GM19397 (cell line): ENCODE data around the gene NDUFA5.

Experiments used
- ATAC-seq: cut with Tn5 transposase; IDR thresholded peaks from one replicate; pipeline ENCODE4 v1.9.1; 2021; ENCODE audit warnings: mild to moderate bottlenecking, moderate library complexity; ENCODE audit not compliant: unreplicated experiment

Gene NDUFA5

DNA sequence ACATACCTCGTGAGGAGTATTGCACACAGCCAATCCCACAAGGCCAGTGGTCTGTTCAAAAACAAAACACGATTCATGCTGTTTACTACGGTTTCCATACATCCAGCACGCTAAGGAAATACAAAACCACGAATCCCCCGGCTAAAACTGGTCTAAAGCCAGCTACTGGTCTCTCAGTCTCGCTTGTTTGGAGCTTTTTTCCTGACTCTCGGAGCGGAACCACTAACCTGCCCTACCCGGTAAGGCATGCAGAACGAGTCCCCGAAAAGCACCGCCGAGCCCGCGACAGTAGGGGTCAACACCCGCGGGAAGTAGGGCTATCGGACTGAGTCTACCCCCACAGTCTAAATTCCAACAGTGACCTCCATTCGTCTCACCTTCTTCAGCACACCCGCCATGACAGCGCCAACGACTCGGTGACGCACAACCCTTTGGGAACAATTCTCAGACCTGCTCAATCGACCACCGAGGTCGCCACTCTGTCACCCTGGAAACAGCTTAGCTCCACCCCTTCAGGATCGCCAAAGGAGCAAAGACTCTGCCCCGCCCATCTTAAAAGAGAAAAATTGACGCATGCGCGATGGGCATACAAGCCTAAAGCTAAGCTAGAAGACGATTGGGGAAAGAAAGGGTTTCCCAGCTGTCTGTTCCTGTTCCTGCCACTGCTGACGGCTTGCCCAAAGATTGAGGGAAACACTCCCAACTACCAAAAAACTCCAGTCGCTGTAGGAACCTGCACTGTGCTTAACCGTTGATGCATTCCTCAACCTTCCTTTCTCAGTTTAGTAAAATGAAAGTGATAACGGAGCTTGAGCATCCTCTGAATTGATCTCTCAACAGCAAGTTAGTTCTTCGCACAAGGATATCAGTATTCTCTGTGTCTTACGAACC is at the start of gene NDUFA5:
NDUFA5 (minus strand) TSS at position 421 of the 891 bp plus-strand sequence; CDS start at position 398, 23 bp downstream.
- peak; percentile 98 for ATAC-seq

DNA sequence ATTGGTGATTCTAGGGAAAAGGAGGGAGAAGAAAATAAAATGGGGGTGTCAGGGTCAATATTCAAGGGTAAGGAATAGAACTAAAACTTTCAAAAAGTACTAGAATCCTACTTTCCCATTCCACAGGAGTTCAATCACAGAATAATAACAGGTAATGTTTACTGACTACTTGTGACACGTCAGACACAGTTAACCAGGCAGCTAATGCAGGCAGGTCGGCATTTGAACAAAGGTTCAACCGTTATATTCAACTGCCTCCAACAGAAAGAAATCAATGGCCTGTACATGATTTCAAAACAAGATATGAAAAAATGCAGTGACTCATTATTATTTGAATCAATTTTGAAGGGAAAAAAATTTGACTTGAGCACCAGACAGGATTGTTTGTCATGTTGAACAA is 47.1 kb upstream of the NDUFA5 start:
- ATAC-seq, result no peak

DNA sequence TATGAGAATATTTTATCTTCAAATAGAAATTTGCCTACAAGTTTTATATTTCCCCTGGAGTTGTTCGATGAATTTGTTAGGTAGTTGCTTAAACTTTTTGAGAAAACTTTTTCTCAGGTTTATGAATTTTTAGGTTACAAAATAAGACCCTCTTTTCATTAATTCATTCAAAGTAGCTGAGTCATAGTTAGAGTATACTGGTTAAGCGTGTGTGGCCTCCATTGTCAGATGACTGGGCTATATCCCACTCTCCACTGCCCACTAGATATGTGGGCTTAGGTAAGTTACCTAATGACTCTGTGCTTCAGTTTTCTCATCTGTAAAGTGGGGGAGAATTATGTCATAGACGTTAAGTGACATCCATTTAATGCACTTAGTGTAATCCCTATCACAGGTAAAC is 45.0 kb upstream of the NDUFA5 start:
- no peak for ATAC-seq

- ATAC-seq, result no peak
These were observed 43.9 kb upstream of the NDUFA5 start, which contains the start of gene ASB15 for GRCh38 chr7:123601530-123601929. ASB15 (plus strand) TSS chr7:123601821; CDS start chr7:123614503, 12,682 bp downstream.

GRCh38 chr7:123600876-123601275 is 43.3 kb upstream of the NDUFA5 start:
- ATAC-seq, result no peak

DNA sequence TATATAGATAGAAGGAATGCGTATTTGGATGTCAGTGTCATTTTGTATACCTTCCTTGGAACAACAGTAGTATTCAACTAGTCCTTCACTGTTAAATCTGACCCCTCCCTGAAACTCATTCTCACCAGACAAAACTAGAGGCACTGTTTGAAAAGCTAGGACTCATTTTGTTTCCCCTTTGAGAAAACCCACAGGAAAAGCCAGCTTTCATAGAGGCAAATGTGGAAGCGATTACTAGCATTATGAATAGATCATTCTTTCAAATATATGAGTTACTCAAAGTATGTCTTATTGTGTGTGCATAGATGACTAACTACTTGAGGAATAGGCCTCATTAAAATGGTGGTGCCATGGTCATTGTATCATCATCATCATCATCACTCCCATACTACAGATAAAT is 42.1 kb upstream of the NDUFA5 start:
- no peak for ATAC-seq

DNA sequence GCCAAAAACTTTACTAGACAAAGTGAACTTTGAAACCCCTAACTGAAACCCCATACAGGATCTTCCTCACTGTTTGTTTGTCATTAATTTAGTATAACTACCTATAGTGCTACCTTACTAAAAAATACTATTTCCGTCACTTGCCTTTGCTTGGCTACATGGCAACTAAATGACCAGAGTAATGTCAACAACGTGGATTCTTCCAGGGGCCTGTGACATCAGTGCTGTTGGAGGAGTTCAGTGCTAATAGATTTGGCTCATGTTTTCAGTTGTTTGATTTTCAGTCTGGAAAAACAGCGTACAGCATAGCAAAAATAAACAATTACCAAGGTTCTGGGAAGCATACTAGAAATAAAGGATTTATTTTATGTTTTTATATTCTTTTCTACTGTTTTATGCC is 41.0 kb upstream of the NDUFA5 start:
- ATAC-seq, result no peak

DNA sequence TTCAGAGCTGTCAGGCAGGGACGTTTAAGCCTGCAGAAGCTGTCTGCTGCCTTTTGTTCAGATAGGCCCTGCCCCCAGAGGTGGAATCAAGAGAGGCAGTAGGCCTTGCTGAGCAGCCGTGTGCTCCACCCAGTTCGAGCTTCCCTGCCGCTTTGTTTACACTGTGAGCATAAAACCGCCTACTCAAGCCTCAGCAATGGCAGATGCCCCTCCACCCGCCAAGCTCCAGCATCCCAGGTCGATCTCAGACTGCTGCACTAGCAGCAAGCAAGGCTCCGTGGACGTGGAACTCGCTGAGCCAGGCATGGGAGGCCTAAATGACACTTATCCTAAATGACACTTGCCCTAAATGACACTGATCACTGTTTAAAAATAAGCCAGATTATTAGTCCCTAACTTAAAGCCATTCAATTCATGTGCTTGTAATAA is 37.2 kb upstream of the NDUFA5 start:
- no peak for ATAC-seq

GRCh38 chr7:123588376-123588775 is 30.8 kb upstream of the NDUFA5 start:
- no peak for ATAC-seq

DNA sequence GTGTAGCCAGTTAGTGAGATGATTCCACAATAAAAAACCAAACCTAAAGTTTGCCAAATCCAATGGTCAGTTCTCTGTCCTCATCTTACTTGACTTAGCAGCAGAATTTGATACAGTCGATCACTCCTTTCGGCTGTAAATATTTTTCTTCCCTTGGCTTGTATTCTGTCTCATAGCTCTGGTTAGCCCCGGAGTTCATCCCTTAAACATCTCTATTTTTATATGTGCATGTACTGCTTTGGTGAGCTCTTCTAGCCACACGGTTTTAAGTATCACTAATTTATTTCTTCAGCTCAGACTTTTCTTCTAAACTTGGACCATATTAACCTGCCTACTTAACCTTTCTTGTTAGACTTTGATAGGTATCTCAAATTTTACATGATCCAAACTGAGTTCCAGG is 26.2 kb upstream of the NDUFA5 start:
- no peak for ATAC-seq

DNA sequence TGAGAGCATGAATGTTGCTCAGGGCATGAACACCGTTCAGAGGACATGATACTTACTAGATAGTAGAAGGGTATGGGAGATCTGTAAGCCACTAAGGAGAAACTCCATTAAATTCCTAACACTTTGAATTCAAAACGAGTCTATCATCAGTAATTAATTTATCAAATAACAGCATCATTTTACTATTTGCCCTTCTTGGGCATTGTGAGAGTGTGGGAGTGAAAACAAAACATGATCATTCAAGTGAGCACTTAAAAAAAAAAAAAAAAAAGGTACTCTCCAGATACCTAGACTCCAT is 23.5 kb upstream of the NDUFA5 start:
- no peak for ATAC-seq

GRCh38 chr7:123580406-123581161 is 23.0 kb upstream of the NDUFA5 start:
- ATAC-seq, result peak; percentile 69

DNA sequence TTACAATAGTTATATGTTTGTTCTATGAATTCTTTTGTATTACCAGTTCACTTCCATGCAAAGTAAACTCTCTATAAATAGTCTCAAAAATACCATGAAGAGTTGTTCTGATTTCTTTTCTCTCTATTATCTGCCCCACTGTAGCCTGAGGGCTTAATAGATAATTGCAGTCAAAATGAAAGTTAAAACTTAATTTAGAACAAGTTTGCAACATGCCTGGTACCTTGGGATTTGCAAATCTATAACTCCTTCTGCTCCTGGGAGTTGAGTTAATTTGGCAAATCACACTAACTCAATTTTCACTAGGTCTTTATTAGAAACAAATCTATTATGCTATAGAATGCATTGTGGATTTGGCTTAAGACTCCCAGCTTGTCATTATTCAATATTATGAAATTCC is 21.8 kb upstream of the NDUFA5 start:
- no peak for ATAC-seq

- ATAC-seq, result no peak
These were observed 16.4 kb upstream of the NDUFA5 start for GRCh38 chr7:123573896-123574467.

- ATAC-seq, result no peak
These were observed 15.7 kb upstream of the NDUFA5 start for GRCh38 chr7:123573341-123573740.

GRCh38 chr7:123571684-123572083 is 14.1 kb upstream of the NDUFA5 start:
- no peak for ATAC-seq

GRCh38 chr7:123571187-123571586 is 13.6 kb upstream of the NDUFA5 start:
- no peak for ATAC-seq

DNA sequence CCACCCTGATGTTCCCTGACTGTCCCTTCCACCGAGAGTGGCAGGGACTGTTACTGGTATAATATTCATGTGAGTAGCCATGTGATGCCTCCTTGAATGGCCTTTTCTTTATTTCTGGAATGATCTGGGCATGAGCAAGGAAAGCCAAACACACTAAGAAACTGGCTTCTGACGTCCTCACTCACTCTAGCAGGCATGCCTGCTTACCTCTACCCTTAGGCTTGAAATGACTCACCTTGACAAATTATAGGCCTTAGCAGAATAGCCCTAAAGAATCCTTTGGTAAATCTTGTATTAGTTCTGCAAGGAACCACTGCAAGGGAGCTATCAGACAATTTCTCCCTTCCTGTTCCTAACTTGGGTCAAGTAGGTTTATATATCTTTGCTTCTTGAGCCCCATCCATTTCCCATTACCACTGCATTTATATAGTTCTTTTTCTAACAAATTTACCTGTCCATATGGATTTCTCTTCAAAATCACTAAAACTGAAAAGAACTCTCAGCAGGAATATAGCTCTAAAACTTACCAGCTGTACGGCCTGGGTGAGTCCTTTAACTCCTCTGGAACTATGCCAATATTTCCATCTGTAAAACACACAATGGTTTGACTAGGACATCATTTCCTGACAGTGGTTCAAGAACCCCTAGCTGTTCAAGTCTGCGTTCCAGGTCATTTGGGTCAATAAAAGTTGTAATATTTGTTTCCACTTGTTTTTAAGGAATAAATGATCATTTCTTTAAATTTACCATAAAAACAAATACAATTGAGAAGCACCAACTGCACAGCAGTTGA is 13.0 kb upstream of the NDUFA5 start:
- no peak for ATAC-seq

GRCh38 chr7:123569352-123570010 is 11.9 kb upstream of the NDUFA5 start:
- no peak for ATAC-seq

DNA sequence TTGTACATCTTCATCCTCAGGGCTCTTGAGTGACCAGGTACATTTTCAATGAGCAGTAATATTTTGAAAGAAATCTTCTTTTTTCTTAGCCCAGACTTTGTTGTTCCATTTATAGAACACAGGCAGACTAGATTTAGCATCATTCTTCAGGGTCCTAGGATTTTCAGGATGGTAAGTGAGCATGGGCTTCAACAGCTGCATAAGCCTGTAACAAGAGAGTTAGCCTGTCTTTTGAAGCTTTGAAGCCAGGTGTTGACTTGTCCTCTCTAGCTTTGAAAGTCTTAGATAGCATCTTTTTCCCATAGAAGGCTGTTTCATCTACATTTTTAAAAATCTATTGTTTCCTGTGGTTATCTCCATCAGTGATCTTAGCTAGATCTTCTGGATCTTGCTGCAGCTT is 4.5 kb upstream of the NDUFA5 start:
- ATAC-seq, result no peak
